GM12878 (cell line): ENCODE data around the gene COL6A6. TPM values are rescaled to one million over a fixed set of nuclear protein-coding genes. Genes with fewer than 3 reads are reported as not detected.

Experiments used
- ATAC-seq: fragments of 200-7000 bp; cut with Tn5 transposase; 3 replicates; pipeline ENCODE4 v1.9.1; 2020; ENCODE audit warnings: mild to moderate bottlenecking, moderate library complexity
- BruUV-seq: library from RNA; stranded (reverse); fragments of 400-500 nt; replicated peaks from 2 replicates; lab custom pipeline; 2021; lab: Mats Ljungman, UMichigan
- CTCF ChIA-PET: fragments of 300-600 bp; sonication (Branson Sonifier 250); formaldehyde crosslinking; extraction: SDS; loops from one replicate; lab custom pipeline; 2021; ENCODE audit warnings: inconsistent platforms; lab: Yijun Ruan, JAX
- POLR2A ChIA-PET: fragments of 350-600 bp; formaldehyde crosslinking; extraction: SDS; loops from one replicate; lab custom pipeline; 2021; ENCODE audit warnings: inconsistent platforms; lab: Charles Lee
- RAD21 ChIA-PET: fragments of 300-600 bp; sonication (Branson Sonifier 250); formaldehyde crosslinking; loops from one replicate; lab custom pipeline; 2023; ENCODE audit warnings: antibody characterized with exemption; ENCODE audit not compliant: unreplicated experiment; lab: Charles Lee
- SMC1A ChIA-PET: fragments of 300-600 bp; sonication (Branson Sonifier 250); formaldehyde crosslinking; loops from one replicate; lab custom pipeline; 2023; ENCODE audit not compliant: unreplicated experiment, uncharacterized antibody; lab: Charles Lee
- DNase-seq: peaks from one replicate; pipeline ENCODE4 v3.0.0-alpha.2; 2011; ENCODE audit warnings: low read depth, low spot score
- FAIRE-seq: peaks from 3 replicates; lab custom pipeline; 2011; peaks lifted over from hg19 to GRCh38; lab: Jason Lieb, UNC
- H2AFZ ChIP-seq: 2 replicates; pipeline ENCODE4 v1.6.0; 2011; ENCODE audit warnings: low read depth, low read length, control low read depth; ENCODE audit not compliant: control insufficient read depth
- H3K27ac ChIP-seq: 2 replicates; pipeline ENCODE4 v1.5.1; 2011; ENCODE audit warnings: control low read depth; ENCODE audit not compliant: control insufficient read depth, insufficient read depth
- H3K27me3 ChIP-seq, 2 experiments: replicated peaks in 1 of 2; 2 replicates each; pipeline versions ENCODE4 v1.6.0 to v1.6.1; 2011; ENCODE audit warnings: low read length in 1 of 2; ENCODE audit not compliant: control insufficient read depth in 2 of 2, insufficient read depth in 2 of 2
- H3K36me3 ChIP-seq, 2 experiments: 2 replicates each; pipeline ENCODE4 v1.5.1; 2011; ENCODE audit warnings: low read length in 1 of 2; ENCODE audit not compliant: control insufficient read depth in 2 of 2, insufficient read depth in 2 of 2
- H3K4me1 ChIP-seq: 2 replicates; pipeline ENCODE4 v1.6.1; 2011; ENCODE audit warnings: mild to moderate bottlenecking, low read length, moderate library complexity, mixed read lengths; ENCODE audit not compliant: control insufficient read depth, insufficient read depth
- H3K4me2 ChIP-seq: 2 replicates; pipeline ENCODE4 v1.6.0; 2011; ENCODE audit warnings: control low read depth; ENCODE audit not compliant: control insufficient read depth, insufficient read depth
- H3K4me3 ChIP-seq: fragments of 200-600 bp; sonication (generic); 2 replicates; pipeline ENCODE4 v1.5.1; 2016
- H3K79me2 ChIP-seq: 2 replicates; pipeline ENCODE4 v1.6.0; 2011; ENCODE audit warnings: low read length; ENCODE audit not compliant: control insufficient read depth, insufficient read depth
- H3K9ac ChIP-seq: 2 replicates; pipeline ENCODE4 v1.8.0; 2011; ENCODE audit warnings: low read length, control low read depth, mixed read lengths; ENCODE audit not compliant: control insufficient read depth, insufficient read depth
- H3K9me3 ChIP-seq: replicated peaks from 3 replicates; pipeline ENCODE4 v1.5.1; 2011; ENCODE audit warnings: mild to moderate bottlenecking, low read length; ENCODE audit not compliant: control insufficient read depth, insufficient read depth
- H4K20me1 ChIP-seq: 2 replicates; pipeline ENCODE4 v1.6.0; 2011; ENCODE audit not compliant: control insufficient read depth, insufficient read depth
- BCL11A ChIP-seq: IDR thresholded peaks from 2 replicates; pipeline ENCODE4 v1.6.1; 2011; ENCODE audit warnings: low read depth, low read length
- EP300 ChIP-seq, 2 experiments: fragments of 150-350 bp in 1 of 2; IDR thresholded peaks; 2 replicates each; pipeline ENCODE4 v1.6.1; 2011 to 2012; ENCODE audit warnings: low read depth in 2 of 2, low read length in 2 of 2, borderline replicate concordance in 1 of 2, improper control_type of control experiment in 1 of 2, inconsistent platforms in 1 of 2; ENCODE audit not compliant: control insufficient read depth in 1 of 2
- HCFC1 ChIP-seq: fragments of 150-350 bp; IDR thresholded peaks from 2 replicates; pipeline ENCODE4 v1.6.1; 2014; ENCODE audit warnings: low read length
- PML ChIP-seq: IDR thresholded peaks from 2 replicates; pipeline ENCODE4 v1.6.1; 2012; ENCODE audit warnings: low read length, inconsistent platforms
- RBBP5 ChIP-seq: fragments of 200-600 bp; sonication (generic); conservative IDR thresholded peaks from 2 replicates; pipeline ENCODE4 v1.6.1; 2016
- STAT3 ChIP-seq: IDR thresholded peaks from 2 replicates; pipeline ENCODE4 v1.6.1; 2011; ENCODE audit warnings: low read depth, low read length, improper control_type of control experiment
- ZNF274 ChIP-seq: IDR thresholded peaks from one replicate; pipeline ENCODE4 v1.8.0; 2011; ENCODE audit not compliant: insufficient read length, insufficient read depth
- WGBS: methylation state at CpG from one replicate; pipeline ENCODE4 v1.1.6; 2016; ENCODE audit warnings: low lambda C conversion rate; ENCODE audit not compliant: insufficient replicate concordance, insufficient coverage; ENCODE audit errors: missing lambda C conversion rate; 5-methylcytosine and 5-hydroxymethylcytosine counted together
- in situ Hi-C: fragments of 300-500 bp; cut with MboI; formaldehyde crosslinking; loops from 9 replicates; pipeline ENCODE4 v1.14.3; 2018; ENCODE audit warnings: mixed read lengths
- intact Hi-C: fragments of 100-400 bp; cut with micrococcal nuclease; formaldehyde crosslinking; loops from one replicate; pipeline ENCODE4 v1.14.2; 2022; ENCODE audit not compliant: unreplicated experiment
- polyA plus RNA-seq, 11 experiments: library from polyadenylated mRNA; depleted of rRNA in 4 of 11; unstranded in 6 of 11; stranded (reverse) in 5 of 11; fragments of >200 nt; fragmentation: Nextera tagmentation in 4 of 11; fragmentation: Illumina TruSeq in 1 of 11; extraction: Ambion mirVana in 4 of 11; extraction: Trizol in 1 of 11; gene quantifications; 1 replicate in 1 of 11; 2 replicates in 10 of 11; pipeline versions ENCODE4 v1.2.1 to v1.2.3, GENCODE V29; 2011 to 2016; ENCODE audit warnings: inconsistent platforms in 2 of 11, missing spikeins in 2 of 11, low read depth in 1 of 11
- total RNA-seq, 4 experiments: library from RNA; depleted of rRNA in 3 of 4; stranded (reverse); fragments of >200 nt in 3 of 4; fragmentation: Illumina TruSeq in 1 of 4; extraction: Trizol in 1 of 4; gene quantifications; 2 replicates each; pipeline versions ENCODE4 v1.2.1 to v1.2.3, GENCODE V29; 2013 to 2021

The COL6A6 gene
- total and polyA plus RNA-seq, 10 of the 15 experiments (the other 5 are each of a cell fraction or from before 2014, with no cell fraction given) = 0.01 to 0.02 TPM; not detected in 8

DNA sequence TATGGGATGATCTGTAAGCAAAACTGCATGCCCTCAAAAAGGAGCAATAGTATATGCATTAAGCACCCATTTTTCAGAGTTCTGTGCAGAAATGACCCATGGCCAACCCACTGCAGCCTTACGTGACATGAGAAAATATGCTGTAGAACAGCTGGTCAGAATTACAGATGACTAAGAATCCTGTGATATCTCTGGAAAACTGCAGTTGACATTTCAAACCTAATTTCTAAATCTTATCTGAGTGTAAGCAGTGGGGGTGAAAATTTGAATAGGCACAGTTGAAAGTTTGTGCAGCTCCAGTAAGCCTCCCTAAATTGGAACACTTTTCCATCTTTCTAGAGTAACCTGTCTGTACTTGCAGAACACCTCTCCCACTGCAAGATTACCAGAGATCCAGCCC, 28.7 kb upstream of the COL6A6 start:
- in situ Hi-C loops (no loop called here), intact Hi-C loops (no loop called here)
- Histone ChIP-seq H3K36me3 (no peaks in the 10 kb centered on the region), H3K27ac (no peak overlapping the region), H3K9ac (no peak overlapping the region), H3K9me3 (no peaks in the 10 kb centered on the region), H4K20me1 (no peaks in the 10 kb centered on the region), H2AFZ (no peak overlapping the region), H3K27me3 (no peaks in the 10 kb centered on the region), H3K4me1 (no peaks in the 10 kb centered on the region), H3K79me2 (no peaks in the 10 kb centered on the region), H3K4me2 (no peak overlapping the region), H3K4me3 (no peak overlapping the region)
- 25% methylated on average over 1 of the region's 1 CpG for WGBS
- no peak for ATAC-seq
- ChIA-PET CTCF (no interaction called here), RAD21 (no interaction called here), POLR2A (no interaction called here), SMC1A (no interaction called here)
- TF ChIP-seq EP300 (IDR thresholded peaks at IDR 0.05; ENCODE audit: borderline replicate concordance in 1 of 2, control insufficient read depth in 1 of 2, low read depth in 2 of 2, low read length in 2 of 2) (no peak), HCFC1 (no peak)
- DNase-seq = no peak
- no TSS peak for BruUV-seq
- no peak for FAIRE-seq

DNA sequence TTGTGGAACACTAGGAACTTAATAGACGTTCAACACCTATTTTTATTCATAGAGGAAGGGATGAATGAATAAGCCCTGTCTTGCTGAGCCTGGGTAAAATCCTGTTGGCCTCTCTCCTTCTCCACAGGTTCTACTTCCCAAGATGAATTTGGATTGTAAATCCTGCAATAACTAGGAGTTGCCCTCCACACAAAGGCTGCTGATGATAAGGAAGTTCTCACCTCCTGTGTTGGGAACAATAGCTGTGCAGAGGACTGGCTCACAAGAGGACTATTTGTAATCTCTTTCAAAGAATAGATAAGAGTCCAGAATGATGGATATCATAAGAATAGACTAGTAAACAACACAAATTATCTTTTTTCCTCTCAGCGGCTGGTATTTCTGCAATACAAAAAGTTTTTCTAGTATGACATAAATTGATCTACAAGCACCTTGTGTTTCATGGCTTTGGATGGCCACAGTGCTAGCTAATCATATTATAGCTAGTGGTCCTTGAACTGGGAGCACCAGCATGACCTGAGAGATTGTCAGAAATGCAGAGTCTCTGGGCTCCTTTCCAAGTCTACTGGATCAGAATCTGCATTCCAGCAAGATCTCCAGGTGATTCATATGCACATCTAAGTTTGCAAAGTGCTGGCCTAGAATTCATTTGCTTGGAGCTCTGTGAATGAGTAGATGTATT, 28.1 kb upstream of the COL6A6 start:
- Histone ChIP-seq H3K9me3 (no peaks in the 10 kb centered on the region), H3K4me2 (no peak overlapping the region), H3K79me2 (no peaks in the 10 kb centered on the region), H2AFZ (no peak overlapping the region), H3K4me3 (no peak overlapping the region)
- 50% methylated on average over 2 of the region's 2 CpGs for WGBS
- no peak for FAIRE-seq
- no peak for TF ChIP-seq BCL11A
- TF ChIP-seq ZNF274 = no peak
- TF ChIP-seq STAT3 = no peak
- TF ChIP-seq PML = no peak
- TF ChIP-seq RBBP5 = no peak
- TF ChIP-seq, all 136 proteins: peak for 0
- DNase-seq (no peak), ATAC-seq (no peak)
- Histone ChIP-seq H3K4me1 (no peaks in the 10 kb centered on the region), H3K27ac (no peak overlapping the region), H4K20me1 (no peaks in the 10 kb centered on the region), H3K27me3 (no peaks in the 10 kb centered on the region), H3K9ac (no peak overlapping the region), H3K36me3 (no peaks in the 10 kb centered on the region)
- SMC1A ChIA-PET = no interaction called here
- intact Hi-C loops = no loop called here
- RAD21 ChIA-PET = no interaction called here
- in situ Hi-C loops = no loop called here
- BruUV-seq = no TSS peak
- POLR2A ChIA-PET = no interaction called here
- CTCF ChIA-PET = no interaction called here
